Upper lobe of right lung (tissue), 1 donor: ENCODE data around the gene KRT75. TPM values are rescaled to one million over a fixed set of nuclear protein-coding genes. Genes with fewer than 3 reads are reported as not detected.

ENCODE experiments used
- ATAC-seq: fragments of 200-7000 bp; cut with Tn5 transposase; one replicate; pipeline ENCODE4 v1.9.1; 2020; ENCODE audit warnings: mild to moderate bottlenecking, moderate library complexity
- DNase-seq: peaks from one replicate; pipeline ENCODE4 v3.0.0-alpha.2; 2020
- H3K27ac ChIP-seq: fragments of 200-600 bp; one replicate; pipeline ENCODE4 v1.8.0; 2022
- H3K27me3 ChIP-seq: fragments of 200-600 bp; one replicate; pipeline ENCODE4 v1.8.0; 2022; ENCODE audit warnings: mild to moderate bottlenecking
- H3K36me3 ChIP-seq: fragments of 200-600 bp; one replicate; pipeline ENCODE4 v1.8.0; 2022
- H3K4me1 ChIP-seq: fragments of 200-600 bp; one replicate; pipeline ENCODE4 v1.8.0; 2022
- H3K4me3 ChIP-seq: fragments of 200-600 bp; one replicate; pipeline ENCODE4 v1.8.0; 2022; ENCODE audit warnings: mild to moderate bottlenecking
- H3K9me3 ChIP-seq: fragments of 200-600 bp; one replicate; pipeline ENCODE4 v1.8.0; 2022
- intact Hi-C: fragments of 100-400 bp; cut with DNase I; formaldehyde crosslinking; loops from one replicate; pipeline ENCODE4 v1.11.0; 2022
- total RNA-seq: library from RNA; stranded (reverse); fragmentation: NEBNext Ultra II Directional; extraction: Animal tissue kit (Norgen Biotek cat#: 25700); gene quantifications from one replicate; pipeline ENCODE4 v1.2.1, GENCODE V29; 2021
- TF ChIP-seq, protein P1 (sequence below): fragments of 200-600 bp; IDR thresholded peaks from one replicate; pipeline ENCODE4 v1.8.0; 2022; ENCODE audit warnings: antibody characterized with exemption
- donor health status: DM: no; HTN: yes; CAD: no; lungs with severe emphysema.

The KRT75 gene
- total RNA-seq, 1 donor from 2014 or later: not detected

DNA sequence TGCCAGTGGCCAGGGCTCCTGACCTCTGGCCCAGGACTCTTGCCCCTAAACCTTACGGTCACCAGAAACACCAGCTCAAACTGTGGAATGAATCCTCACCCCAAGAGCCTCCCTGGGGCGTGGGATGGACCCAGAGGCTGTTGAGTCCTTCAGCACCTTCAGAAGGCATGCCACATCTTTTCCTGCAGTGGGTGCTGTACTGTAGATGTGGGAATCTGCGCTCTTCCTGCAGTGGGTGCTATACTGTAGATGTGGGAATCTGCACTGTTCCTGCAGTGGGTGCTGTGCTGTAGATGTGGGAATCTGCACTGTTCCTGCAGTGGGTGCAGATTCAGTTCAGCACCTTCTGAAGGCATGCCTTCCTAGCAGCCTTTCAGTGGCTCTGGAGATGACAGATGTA lies 29.2 kb downstream of the KRT75 start:
- Histone ChIP-seq H3K27ac (no peak overlapping the region), H3K4me3 (no peak overlapping the region), H3K4me1 (no peaks in the 10 kb centered on the region), H3K36me3 (no peaks in the 10 kb centered on the region), H3K27me3 (peaks cover 4% of the 10 kb centered on the region), H3K9me3 (no peaks in the 10 kb centered on the region)
- no peak for DNase-seq
- no peak for ATAC-seq
- TF ChIP-seq, protein P1, sequence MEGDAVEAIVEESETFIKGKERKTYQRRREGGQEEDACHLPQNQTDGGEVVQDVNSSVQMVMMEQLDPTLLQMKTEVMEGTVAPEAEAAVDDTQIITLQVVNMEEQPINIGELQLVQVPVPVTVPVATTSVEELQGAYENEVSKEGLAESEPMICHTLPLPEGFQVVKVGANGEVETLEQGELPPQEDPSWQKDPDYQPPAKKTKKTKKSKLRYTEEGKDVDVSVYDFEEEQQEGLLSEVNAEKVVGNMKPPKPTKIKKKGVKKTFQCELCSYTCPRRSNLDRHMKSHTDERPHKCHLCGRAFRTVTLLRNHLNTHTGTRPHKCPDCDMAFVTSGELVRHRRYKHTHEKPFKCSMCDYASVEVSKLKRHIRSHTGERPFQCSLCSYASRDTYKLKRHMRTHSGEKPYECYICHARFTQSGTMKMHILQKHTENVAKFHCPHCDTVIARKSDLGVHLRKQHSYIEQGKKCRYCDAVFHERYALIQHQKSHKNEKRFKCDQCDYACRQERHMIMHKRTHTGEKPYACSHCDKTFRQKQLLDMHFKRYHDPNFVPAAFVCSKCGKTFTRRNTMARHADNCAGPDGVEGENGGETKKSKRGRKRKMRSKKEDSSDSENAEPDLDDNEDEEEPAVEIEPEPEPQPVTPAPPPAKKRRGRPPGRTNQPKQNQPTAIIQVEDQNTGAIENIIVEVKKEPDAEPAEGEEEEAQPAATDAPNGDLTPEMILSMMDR: no peak
- intact Hi-C loops: no loop called here

DNA sequence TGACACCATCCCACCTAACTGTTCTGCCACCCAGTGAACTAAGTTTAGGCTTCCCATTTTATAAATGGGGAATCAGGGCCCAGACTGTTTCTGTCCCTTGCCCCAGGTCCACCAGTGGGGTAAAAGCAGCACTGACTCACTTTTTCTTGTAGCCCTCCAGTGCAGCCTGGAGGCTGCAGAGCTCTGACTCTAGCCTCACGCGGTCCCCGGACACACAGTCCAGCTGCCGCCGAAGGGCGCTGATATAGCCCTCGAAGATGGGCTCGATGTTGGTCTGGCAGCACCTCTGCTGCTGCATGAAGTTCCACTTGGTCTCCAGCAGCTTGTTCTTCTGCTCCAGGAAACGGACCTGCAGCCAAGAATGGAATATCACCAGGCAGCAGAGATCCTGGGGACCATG lies 30.6 kb downstream of the KRT75 start:
- no peaks in the 10 kb centered on the region for H3K4me1 ChIP-seq
- intact Hi-C loops: no loop called here
- ATAC-seq (no peak), DNase-seq (no peak)
- H3K27ac ChIP-seq: no peak overlapping the region
- H3K36me3 ChIP-seq: no peaks in the 10 kb centered on the region
- peaks cover 11% of the 10 kb centered on the region for H3K27me3 ChIP-seq
- no peaks in the 10 kb centered on the region for H3K9me3 ChIP-seq
- no peak overlapping the region for H3K4me3 ChIP-seq
- TF ChIP-seq, protein P1: no peak

DNA sequence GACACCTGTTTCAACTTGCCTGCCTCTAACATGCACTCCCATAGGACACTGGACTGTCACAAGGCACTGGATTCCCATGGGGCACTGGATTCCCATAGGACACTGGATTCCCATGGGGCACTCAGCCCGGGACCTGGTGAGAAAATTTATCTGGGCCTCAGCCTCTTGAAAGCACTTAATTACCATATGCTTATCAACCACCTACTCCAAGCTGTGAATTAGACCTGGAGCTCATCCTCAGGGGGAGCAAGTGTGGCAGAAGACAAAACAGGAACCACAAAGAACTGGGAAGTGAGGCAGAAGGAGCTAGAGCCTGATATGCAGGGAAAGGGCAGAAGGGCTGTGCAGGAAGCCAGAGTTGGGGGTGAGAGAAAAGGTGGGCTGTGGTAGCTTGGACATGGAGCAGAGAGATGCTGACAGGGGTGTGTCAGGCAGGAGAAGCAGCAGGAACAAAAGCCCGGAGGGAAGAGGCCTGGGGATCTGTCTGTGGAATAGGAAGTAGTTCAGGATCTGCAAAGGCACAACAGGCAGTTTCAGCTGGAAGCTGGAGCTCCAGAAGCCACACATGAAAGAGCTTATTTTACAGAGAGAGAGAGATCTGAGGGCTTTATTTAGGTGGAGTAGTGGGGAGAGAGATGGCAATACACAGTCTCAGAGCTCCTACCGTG lies 31.2 kb downstream of the KRT75 start:
- no peak overlapping the region for H3K27ac ChIP-seq
- H3K4me1 ChIP-seq: no peaks in the 10 kb centered on the region
- no peaks in the 10 kb centered on the region for H3K9me3 ChIP-seq
- no peak for ATAC-seq
- peaks cover 11% of the 10 kb centered on the region for H3K27me3 ChIP-seq
- no peak overlapping the region for H3K4me3 ChIP-seq
- DNase-seq: no peak
- H3K36me3 ChIP-seq: no peaks in the 10 kb centered on the region
- intact Hi-C loops: no loop called here
- TF ChIP-seq, protein P1: no peak

DNA sequence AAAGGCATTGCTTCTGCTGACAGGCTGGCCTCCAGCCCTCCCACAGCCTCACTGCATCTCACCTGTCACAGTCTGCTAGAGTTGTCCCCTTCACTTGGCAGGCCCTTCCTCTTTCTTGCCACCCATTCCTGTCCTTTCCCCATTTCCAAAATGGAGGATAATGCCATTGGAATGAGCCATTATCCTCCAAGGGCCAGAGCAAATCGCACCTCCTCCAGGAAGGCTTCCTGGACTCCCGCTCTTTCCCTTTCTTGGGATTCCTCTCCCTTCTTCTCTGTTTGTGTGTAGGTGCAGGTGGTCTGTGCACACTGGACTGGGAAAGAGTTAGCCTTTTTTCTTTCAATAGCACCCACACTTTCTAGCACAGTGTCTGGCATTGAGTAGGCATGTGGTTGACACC lies 31.8 kb downstream of the KRT75 start:
- H3K36me3 ChIP-seq: no peaks in the 10 kb centered on the region
- intact Hi-C loops: no loop called here
- ATAC-seq: no peak

DNA sequence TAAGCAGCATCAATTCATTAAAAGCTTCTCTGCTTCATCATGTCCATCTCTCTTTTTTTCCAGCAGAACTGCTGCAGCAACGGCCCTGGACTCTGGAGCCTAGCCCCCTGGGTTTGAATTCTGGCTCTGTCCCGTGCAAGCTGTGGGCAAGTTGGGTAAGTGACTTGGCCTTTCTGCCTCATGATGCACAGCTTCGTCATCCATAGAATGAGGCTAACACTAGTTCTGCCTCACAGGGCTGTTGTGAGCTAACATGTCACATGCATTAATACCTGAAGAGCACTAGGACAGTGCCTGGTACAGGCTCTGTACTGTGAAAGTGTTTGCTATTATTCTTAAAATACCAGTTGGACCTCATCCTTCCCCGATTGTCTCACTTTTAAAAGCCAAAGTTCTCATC lies 32.2 kb downstream of the KRT75 start:
- DNase-seq (no peak), ATAC-seq (no peak)
- Histone ChIP-seq H3K27ac (no peak overlapping the region), H3K4me3 (no peak overlapping the region), H3K9me3 (no peaks in the 10 kb centered on the region), H3K36me3 (no peaks in the 10 kb centered on the region), H3K4me1 (no peaks in the 10 kb centered on the region), H3K27me3 (peaks cover 11% of the 10 kb centered on the region)
- TF ChIP-seq, protein P1: no peak
- intact Hi-C loops: no loop called here

More for the DNA sequence above, 31.8 kb downstream of the KRT75 start:
- Histone ChIP-seq H3K9me3 (no peaks in the 10 kb centered on the region), H3K4me1 (no peaks in the 10 kb centered on the region), H3K27me3 (peaks cover 11% of the 10 kb centered on the region), H3K27ac (no peak overlapping the region), H3K4me3 (no peak overlapping the region)
- TF ChIP-seq, protein P1: no peak
- DNase-seq: no peak

DNA sequence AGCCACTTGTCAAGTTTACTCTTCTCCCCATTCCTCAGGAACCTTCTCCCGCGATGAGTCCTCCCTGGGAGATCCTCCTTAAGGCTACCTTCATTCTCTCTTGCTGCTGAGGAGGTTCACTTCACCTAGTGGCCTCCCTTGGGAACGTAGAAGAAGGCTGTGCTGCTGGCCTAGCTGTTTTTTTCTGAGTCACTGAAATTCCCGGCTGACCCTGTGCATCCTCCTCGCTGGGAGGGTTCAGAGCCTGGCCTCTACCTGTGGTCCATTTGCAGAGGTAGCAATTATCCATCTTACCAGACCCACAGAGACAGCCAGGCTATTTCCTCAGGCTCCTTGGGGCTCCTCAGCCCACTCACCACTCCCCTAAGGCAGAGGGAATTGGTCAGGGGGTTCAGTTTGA lies 32.6 kb downstream of the KRT75 start:
- DNase-seq (no peak), ATAC-seq (no peak)
- Histone ChIP-seq H3K4me1 (no peaks in the 10 kb centered on the region), H3K36me3 (no peaks in the 10 kb centered on the region), H3K27me3 (peaks cover 11% of the 10 kb centered on the region), H3K9me3 (no peaks in the 10 kb centered on the region), H3K4me3 (no peak overlapping the region), H3K27ac (no peak overlapping the region)
- TF ChIP-seq, protein P1: no peak
- intact Hi-C loops: no loop called here
